Stimulated activated CD8-positive, alpha-beta memory T cell treated with anti-CD3 and anti-CD28 coated beads, Interleukin-4, amount 100 ng/mL, for 24 hours (primary cell): ENCODE results near the gene ZMIZ1.
A peak's percentile ranks its signal among the peaks of the same experiment; 100 is the strongest.

Experiments
- DNase-seq: peaks from one replicate; pipeline ENCODE4 v3.0.0-alpha.2; 2020; ENCODE audit warnings: low read depth

The ZMIZ1 gene

GRCh38 chr10:79063661-79064492, 4.9 kb upstream of the ZMIZ1 start:
- DNase-seq = no peak

GRCh38 chr10:79065091-79065551, 3.6 kb upstream of the ZMIZ1 start:
- no peak for DNase-seq

- no peak for DNase-seq
Observed at GRCh38 chr10:79065853-79066252, 2.9 kb upstream of the ZMIZ1 start.

- DNase-seq = peak; percentile 28
Observed at GRCh38 chr10:79066411-79067240, 2.1 kb upstream of the ZMIZ1 start.

GRCh38 chr10:79067241-79068202, 1.2 kb upstream of the ZMIZ1 start:
- DNase-seq = peak; percentile 69

GRCh38 chr10:79068203-79068561, 584 bp upstream of the ZMIZ1 start:
- DNase-seq = no peak

- DNase-seq = no peak
Observed at GRCh38 chr10:79069325-79070080, 737 bp downstream of the ZMIZ1 start.

GRCh38 chr10:79070081-79070605, 1.4 kb downstream of the ZMIZ1 start:
- DNase-seq = no peak

GRCh38 chr10:79070606-79071395, 2.0 kb downstream of the ZMIZ1 start:
- DNase-seq = no peak

GRCh38 chr10:79071396-79071923, 2.7 kb downstream of the ZMIZ1 start:
- DNase-seq = no peak

- no peak for DNase-seq
Observed at GRCh38 chr10:79072041-79072441, 3.3 kb downstream of the ZMIZ1 start.

GRCh38 chr10:79072994-79073645, 4.4 kb downstream of the ZMIZ1 start:
- no peak for DNase-seq

GRCh38 chr10:79073784-79074432, 5.1 kb downstream of the ZMIZ1 start:
- DNase-seq = no peak

- DNase-seq = no peak
Observed at GRCh38 chr10:79074732-79075131, 6.0 kb downstream of the ZMIZ1 start.

GRCh38 chr10:79075418-79075817, 6.7 kb downstream of the ZMIZ1 start:
- DNase-seq = no peak

GRCh38 chr10:79077488-79078173, 8.9 kb downstream of the ZMIZ1 start:
- no peak for DNase-seq

- DNase-seq = no peak
Observed at GRCh38 chr10:79078367-79079053, 9.7 kb downstream of the ZMIZ1 start.

- no peak for DNase-seq
Observed at GRCh38 chr10:79079054-79079397, 10.3 kb downstream of the ZMIZ1 start.
